Tibial artery (tissue), 4 donors: ENCODE data around the gene METTL14.

Source experiments
- DNase-seq, 2 donors: peaks; one replicate each; pipeline ENCODE4 v3.0.0-alpha.2; 2019
- H3K27ac ChIP-seq, 2 donors: fragments of 200-600 bp; sonication (generic) in 1 of 2; 1 replicate in 1 of 2; 2 replicates in 1 of 2; pipeline ENCODE4 v1.5.1; 2018 to 2019; ENCODE audit warnings: mild to moderate bottlenecking in 1 of 2
- H3K27me3 ChIP-seq, 2 donors: fragments of 200-600 bp; sonication (generic) in 1 of 2; one replicate each; pipeline versions ENCODE4 v1.5.1 to v1.6.0; 2016 to 2019
- H3K36me3 ChIP-seq, 3 donors: fragments of 200-600 bp; sonication (generic) in 2 of 3; one replicate each; pipeline ENCODE4 v1.5.1; 2016 to 2019; ENCODE audit warnings: mild to moderate bottlenecking in 2 of 3
- H3K4me1 ChIP-seq, 4 donors: fragments of 200-600 bp; sonication (generic) in 2 of 4; 1 replicate in 3 of 4; 2 replicates in 1 of 4; pipeline ENCODE4 v1.5.1; 2016 to 2019
- H3K4me3 ChIP-seq, 2 donors: fragments of 200-600 bp; sonication (generic) in 1 of 2; 1 replicate in 1 of 2; 2 replicates in 1 of 2; pipeline ENCODE4 v1.5.1; 2018 to 2019; ENCODE audit warnings: mild to moderate bottlenecking in 2 of 2
- H3K9me3 ChIP-seq, 3 donors: fragments of 200-600 bp; sonication (generic) in 1 of 3; one replicate each; pipeline ENCODE4 v1.5.1; 2016 to 2019
- intact Hi-C: fragments of 100-400 bp; cut with DNase I; formaldehyde crosslinking; loops from one replicate; pipeline ENCODE4 v1.15.0; 2023; ENCODE audit warnings: low total_unique reads
- TF ChIP-seq, protein P1 (sequence below), 2 experiments: fragments of 200-600 bp in 1 of 2; fragments of 450-650 bp in 1 of 2; IDR thresholded peaks; one replicate each; pipeline ENCODE4 v1.5.1; 2017 to 2019; ENCODE audit warnings: antibody characterized with exemption in 2 of 2, mild to moderate bottlenecking in 1 of 2, moderate library complexity in 1 of 2

Gene METTL14

DNA sequence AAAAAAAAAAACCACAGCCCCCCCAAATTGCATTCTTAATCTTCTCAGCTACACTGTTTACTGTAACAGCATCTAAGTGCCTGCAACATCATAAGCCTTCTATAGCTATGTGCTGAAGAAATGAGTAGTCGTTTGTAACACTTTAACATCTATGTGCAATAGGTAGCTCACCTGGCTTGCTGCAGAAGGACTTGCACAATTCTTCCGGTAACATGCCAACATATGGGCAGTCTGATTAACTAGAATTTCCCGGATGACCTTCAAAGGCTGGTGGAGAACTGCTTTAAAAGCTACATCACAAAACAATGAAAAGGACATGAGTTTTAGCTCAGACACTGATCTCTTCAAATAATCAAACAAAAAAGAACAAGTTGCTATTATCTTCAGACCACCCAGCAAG is 52.9 kb downstream of the METTL14 start:
- TF ChIP-seq, protein P1, sequence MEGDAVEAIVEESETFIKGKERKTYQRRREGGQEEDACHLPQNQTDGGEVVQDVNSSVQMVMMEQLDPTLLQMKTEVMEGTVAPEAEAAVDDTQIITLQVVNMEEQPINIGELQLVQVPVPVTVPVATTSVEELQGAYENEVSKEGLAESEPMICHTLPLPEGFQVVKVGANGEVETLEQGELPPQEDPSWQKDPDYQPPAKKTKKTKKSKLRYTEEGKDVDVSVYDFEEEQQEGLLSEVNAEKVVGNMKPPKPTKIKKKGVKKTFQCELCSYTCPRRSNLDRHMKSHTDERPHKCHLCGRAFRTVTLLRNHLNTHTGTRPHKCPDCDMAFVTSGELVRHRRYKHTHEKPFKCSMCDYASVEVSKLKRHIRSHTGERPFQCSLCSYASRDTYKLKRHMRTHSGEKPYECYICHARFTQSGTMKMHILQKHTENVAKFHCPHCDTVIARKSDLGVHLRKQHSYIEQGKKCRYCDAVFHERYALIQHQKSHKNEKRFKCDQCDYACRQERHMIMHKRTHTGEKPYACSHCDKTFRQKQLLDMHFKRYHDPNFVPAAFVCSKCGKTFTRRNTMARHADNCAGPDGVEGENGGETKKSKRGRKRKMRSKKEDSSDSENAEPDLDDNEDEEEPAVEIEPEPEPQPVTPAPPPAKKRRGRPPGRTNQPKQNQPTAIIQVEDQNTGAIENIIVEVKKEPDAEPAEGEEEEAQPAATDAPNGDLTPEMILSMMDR (IDR thresholded peaks at IDR 0.05), result no peak
- H3K27ac ChIP-seq, result no peak overlapping the region
- no peaks in the 10 kb centered on the region for H3K27me3 ChIP-seq
- H3K36me3 ChIP-seq, result peaks cover 22 to 64% (median 46%) of the 10 kb centered on the region in 3 donors
- H3K4me1 ChIP-seq, result peaks cover 0 to 23% (median 9%) of the 10 kb centered on the region in 4 donors
- no peak for DNase-seq
- H3K9me3 ChIP-seq, result no peaks in the 10 kb centered on the region
- no peak overlapping the region for H3K4me3 ChIP-seq
- intact Hi-C loops, result loop anchor here (10.0 kb wide), 1 partner anchor 547 kb away; no protein-coding TSS in a partner anchor

DNA sequence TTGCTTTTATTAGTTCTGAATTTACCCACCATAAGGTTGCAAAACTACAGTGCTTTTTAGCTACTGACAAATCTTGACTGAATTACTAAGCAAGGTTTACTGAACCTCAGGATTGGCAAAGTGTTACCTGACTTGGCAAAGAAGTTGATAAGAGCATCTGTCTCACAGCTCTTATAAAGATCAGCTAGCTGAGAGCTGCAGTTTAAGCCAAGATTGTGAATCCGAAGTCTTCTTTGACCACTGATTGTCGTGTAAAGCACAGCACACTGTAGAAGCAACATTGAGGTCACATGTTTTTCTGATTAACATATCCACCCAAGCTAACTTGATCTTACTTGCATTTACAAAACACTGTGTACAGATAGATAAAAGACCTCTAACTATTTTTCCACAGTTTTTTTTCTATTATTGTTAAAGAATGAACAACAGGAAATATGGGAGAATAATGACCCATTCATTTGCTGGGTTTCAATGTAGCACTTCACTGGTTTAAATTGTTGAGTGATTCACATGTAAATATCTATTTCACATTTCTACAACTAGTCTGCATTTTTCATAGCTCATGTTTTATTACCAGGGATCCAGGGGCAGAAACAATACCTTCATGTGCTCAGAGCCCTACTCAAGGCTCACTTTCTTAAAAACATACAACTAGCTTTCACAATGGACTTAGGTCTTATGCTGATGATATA is 54.0 kb downstream of the METTL14 start:
- H3K4me3 ChIP-seq, result no peak overlapping the region
- no peaks in the 10 kb centered on the region for H3K27me3 ChIP-seq
- H3K4me1 ChIP-seq, result peaks cover 0 to 29% (median 9%) of the 10 kb centered on the region in 4 donors
- TF ChIP-seq, protein P1 (IDR thresholded peaks at IDR 0.05), result no peak
- H3K36me3 ChIP-seq, result peaks cover 29 to 64% (median 52%) of the 10 kb centered on the region in 3 donors
- intact Hi-C loops, result loop anchor here (10.0 kb wide), 1 partner anchor 546 kb away; no protein-coding TSS in a partner anchor
- H3K9me3 ChIP-seq, result no peaks in the 10 kb centered on the region
- no peak overlapping the region for H3K27ac ChIP-seq
- DNase-seq, result no peak

DNA sequence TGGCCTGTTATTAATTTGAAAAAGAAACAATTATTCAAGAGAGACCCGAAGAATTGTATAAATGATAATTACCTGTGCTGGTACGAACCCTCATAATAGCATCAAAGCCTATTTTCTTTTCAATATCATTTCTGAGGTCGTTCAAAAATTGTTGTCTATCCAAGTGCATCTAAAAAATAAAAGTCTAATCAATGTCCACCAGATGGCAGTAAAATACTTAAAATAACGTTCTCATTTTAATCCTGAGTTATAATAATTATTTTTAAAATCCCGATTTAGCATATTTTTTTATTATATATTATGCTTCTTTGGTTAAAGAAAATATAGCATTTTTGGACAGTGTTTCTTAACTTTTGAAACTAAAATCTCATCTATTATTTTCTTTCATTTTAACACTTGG is 55.7 kb downstream of the METTL14 start:
- Histone ChIP-seq H3K27me3 (no peaks in the 10 kb centered on the region), H3K36me3 (peaks cover 33 to 59% (median 52%) of the 10 kb centered on the region in 3 donors), H3K4me3 (peak overlapping the region; percentile 11 to 12), H3K27ac (peak overlapping the region; percentile 36 to 51), H3K4me1 (peaks cover 0 to 36% (median 12%) of the 10 kb centered on the region in 4 donors), H3K9me3 (no peaks in the 10 kb centered on the region)
- intact Hi-C loops, result loop anchor here (5.0 to 10.0 kb wide), 2 partner anchors 144 to 231 kb away; partner anchors contain the start of gene SYNPO2
- DNase-seq, result no peak
- TF ChIP-seq, protein P1 (IDR thresholded peaks at IDR 0.05), result peak; percentile 34 to 52

DNA sequence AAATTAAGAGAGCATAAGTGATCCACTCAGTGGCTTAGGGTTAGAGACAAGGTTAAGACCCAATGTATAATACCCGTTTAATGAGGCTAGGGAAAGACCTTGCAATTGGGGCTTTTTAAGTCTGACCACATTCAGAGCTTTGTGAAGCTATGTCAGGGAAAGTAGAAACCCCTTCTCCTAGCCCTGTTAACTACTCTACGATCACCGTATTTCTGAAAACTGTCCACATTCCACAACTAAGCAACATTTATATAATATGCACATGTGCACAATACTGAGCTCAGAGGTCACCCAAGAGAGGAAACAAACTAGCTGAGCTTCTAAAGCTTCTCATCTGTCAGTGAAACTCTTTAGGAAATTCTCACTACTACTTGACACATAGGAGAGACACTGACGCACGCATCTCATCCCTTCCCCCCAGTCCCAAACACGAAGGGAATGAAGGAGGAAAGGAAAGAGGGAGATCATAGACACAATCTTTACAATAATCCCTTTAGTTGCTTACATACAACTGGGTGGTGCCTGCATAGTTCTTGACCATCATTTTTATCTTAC is 56.2 kb downstream of the METTL14 start:
- H3K36me3 ChIP-seq, result peaks cover 29 to 54% (median 47%) of the 10 kb centered on the region in 3 donors
- H3K27ac ChIP-seq, result peak overlapping the region; percentile 36 to 51
- DNase-seq, result no peak
- TF ChIP-seq, protein P1 (IDR thresholded peaks at IDR 0.05), result no peak
- H3K27me3 ChIP-seq, result no peaks in the 10 kb centered on the region
- intact Hi-C loops, result loop anchor here (5.0 to 10.0 kb wide), 2 partner anchors 143 to 231 kb away; partner anchors contain the start of gene SYNPO2
- H3K4me1 ChIP-seq, result peaks cover 0 to 41% (median 18%) of the 10 kb centered on the region in 4 donors
- H3K9me3 ChIP-seq, result no peaks in the 10 kb centered on the region
- H3K4me3 ChIP-seq, result peak overlapping the region; percentile 11 to 12

DNA sequence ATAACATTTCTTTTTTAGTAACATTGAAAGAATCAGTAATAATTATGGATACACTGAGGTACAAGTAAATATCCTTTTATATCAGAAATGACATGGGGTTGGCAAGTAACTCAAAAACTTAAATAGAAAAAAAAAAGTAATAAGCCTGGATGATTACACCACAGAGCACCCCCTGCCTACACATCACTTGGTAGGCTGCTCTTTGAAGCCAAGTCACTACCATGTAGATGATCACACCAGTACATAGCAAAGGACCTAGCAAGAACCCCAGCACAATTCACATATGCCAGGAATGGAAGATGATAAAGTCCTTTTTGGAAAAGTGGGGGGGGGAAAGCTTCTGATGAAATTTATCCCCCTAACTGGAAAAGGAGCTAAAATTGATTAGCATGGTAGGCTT is 56.9 kb downstream of the METTL14 start:
- Histone ChIP-seq H3K4me1 (peaks cover 0 to 48% (median 23%) of the 10 kb centered on the region in 4 donors), H3K27ac (peak overlapping the region; percentile 36 to 51)
- intact Hi-C loops, result loop anchor here (5.0 to 10.0 kb wide), 2 partner anchors 143 to 230 kb away; partner anchors contain the start of gene SYNPO2

More for the DNA sequence above, 56.9 kb downstream of the METTL14 start:
- H3K36me3 ChIP-seq, result peaks cover 23 to 48% (median 40%) of the 10 kb centered on the region in 3 donors
- H3K4me3 ChIP-seq, result no peak overlapping the region
- no peaks in the 10 kb centered on the region for H3K27me3 ChIP-seq
- no peaks in the 10 kb centered on the region for H3K9me3 ChIP-seq
- TF ChIP-seq, protein P1 (IDR thresholded peaks at IDR 0.05), result no peak
- no peak for DNase-seq
